ENCODE results near the gene PLIN5. TPM values are rescaled to one million over a fixed set of nuclear protein-coding genes. Genes with fewer than 3 reads are reported as not detected.

Gene PLIN5
- total RNA-seq, 4 donors from 2014 or later = 1.0 to 21.2 (median 5.3) TPM

DNA sequence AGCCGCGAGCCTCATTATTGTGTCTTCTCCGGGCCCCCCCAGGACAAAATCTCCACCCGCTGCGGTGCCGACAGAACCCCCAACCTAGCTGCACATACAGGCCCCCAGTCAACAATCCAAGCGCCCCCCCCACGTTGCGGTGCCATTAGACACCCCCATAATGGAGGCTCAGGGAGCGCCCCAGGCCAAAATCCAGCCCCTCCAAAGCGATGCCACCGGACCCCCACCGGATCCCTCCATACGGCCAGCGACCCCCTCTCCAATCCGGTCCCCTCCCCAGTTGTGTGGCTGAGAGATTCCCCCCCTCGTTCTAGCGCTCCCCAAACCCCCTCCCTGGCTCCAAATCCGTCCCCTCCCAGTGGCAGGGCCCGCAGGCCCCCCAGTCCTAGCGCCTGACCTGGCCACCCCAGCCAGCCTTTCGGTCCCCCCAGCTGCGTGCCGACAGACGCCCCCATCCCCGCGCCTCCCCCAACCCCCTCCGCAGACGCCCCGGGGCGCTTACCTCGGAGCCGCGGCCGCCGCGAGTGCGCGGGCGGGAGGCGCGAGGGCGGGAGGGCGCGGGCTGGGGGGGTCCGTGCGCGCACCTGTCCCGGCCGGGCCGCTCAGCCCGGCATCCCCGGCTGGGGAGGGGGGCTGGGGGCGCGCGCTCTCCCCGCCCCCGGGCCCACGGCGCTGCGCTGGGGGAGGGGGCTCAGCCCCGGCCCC is 46.1 kb upstream of the PLIN5 start:
- no peak overlapping the region for H3K4me3 ChIP-seq (ENCODE audit: low read depth, poor library complexity, severe bottlenecking)
- intact Hi-C loops (cut with DNase I; ENCODE audit: low total_unique reads) = no loop called here
- WGBS, 2 donors = 4 to 6% methylated on average over 6 to 10 of the region's 62 CpGs
- no peak for DNase-seq (ENCODE audit: low spot score in 2 of 2)
- no peak for TF ChIP-seq POLR2A (IDR thresholded peaks at IDR 0.05)
- TF ChIP-seq, protein P1, sequence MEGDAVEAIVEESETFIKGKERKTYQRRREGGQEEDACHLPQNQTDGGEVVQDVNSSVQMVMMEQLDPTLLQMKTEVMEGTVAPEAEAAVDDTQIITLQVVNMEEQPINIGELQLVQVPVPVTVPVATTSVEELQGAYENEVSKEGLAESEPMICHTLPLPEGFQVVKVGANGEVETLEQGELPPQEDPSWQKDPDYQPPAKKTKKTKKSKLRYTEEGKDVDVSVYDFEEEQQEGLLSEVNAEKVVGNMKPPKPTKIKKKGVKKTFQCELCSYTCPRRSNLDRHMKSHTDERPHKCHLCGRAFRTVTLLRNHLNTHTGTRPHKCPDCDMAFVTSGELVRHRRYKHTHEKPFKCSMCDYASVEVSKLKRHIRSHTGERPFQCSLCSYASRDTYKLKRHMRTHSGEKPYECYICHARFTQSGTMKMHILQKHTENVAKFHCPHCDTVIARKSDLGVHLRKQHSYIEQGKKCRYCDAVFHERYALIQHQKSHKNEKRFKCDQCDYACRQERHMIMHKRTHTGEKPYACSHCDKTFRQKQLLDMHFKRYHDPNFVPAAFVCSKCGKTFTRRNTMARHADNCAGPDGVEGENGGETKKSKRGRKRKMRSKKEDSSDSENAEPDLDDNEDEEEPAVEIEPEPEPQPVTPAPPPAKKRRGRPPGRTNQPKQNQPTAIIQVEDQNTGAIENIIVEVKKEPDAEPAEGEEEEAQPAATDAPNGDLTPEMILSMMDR (IDR thresholded peaks at IDR 0.05) = no peak

- no peak for DNase-seq (ENCODE audit: low spot score in 2 of 2)
- intact Hi-C loops (cut with DNase I; ENCODE audit: low total_unique reads) = no loop called here
- 6 to 16% methylated on average over 17 to 26 of the region's 50 CpGs for WGBS, 2 donors
- H3K4me3 ChIP-seq (ENCODE audit: low read depth, poor library complexity, severe bottlenecking) = no peak overlapping the region
- no peak for TF ChIP-seq POLR2A (IDR thresholded peaks at IDR 0.05)
- TF ChIP-seq, protein P1 (IDR thresholded peaks at IDR 0.05) = no peak
Observed at GRCh38 chr19:4580021-4580901, 45.2 kb upstream of the PLIN5 start.

DNA sequence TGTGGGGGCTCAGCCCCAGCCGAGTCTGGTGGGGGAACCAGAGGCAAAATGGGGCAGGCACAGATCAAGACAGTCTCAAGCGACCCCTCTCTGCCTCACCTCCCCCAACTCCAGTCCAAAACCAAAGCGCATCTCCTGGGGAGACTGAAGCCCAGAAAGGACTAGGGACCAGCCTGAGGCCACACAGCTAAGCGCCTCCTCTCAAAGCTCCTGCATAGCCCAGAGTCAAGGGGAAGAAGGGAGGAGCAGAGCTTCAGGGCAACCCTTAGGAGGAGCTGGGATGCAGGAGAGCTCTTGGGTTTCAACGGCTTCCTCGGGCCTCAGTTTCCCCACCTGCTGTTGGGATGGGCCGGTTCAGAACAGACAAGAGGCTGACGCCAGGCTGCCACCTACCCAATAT is 44.4 kb upstream of the PLIN5 start:
- intact Hi-C loops (cut with DNase I; ENCODE audit: low total_unique reads) = no loop called here
- H3K4me3 ChIP-seq (ENCODE audit: low read depth, poor library complexity, severe bottlenecking) = no peak overlapping the region
- no peak for DNase-seq (ENCODE audit: low spot score in 2 of 2)
- no peak for TF ChIP-seq POLR2A (IDR thresholded peaks at IDR 0.05)
- TF ChIP-seq, protein P1 (IDR thresholded peaks at IDR 0.05) = no peak
- 56 to 82% methylated on average over 8 of the region's 8 CpGs for WGBS, 2 donors

DNA sequence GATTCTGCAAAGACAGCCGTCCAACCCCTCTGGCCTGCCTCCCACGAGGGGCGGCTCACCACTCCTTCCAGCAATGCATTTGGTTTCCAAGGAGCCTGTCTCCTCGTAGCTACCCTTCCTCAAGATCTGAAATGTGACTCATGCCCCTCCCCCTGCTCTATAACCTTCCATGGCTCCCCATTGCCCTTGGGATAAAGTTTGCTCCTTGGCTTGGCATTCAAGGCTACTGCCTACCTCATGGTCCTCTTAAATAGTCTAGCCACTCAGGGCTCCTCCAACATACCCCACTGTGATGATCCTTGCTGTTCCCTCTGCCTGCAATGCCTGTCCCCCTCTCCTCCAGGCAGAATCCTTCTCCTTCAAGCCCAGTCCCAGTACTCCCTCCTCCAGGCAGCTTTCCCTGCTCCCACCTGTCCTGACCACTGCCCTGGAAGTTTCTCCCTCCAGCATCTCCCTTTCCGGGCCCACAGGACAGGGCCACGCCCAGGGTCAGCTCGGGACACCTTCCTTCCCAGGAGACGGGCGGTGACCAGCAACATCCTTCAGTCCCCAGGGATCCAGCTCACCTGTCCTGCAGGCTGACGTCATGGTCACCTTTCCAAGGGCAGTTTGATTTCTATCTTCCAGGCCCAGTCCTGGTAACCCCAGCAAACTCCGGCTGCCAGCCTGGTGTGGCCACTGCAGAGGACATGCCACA is 43.7 kb upstream of the PLIN5 start:
- 63 to 65% methylated on average over 11 of the region's 11 CpGs for WGBS, 2 donors
- intact Hi-C loops (cut with DNase I; ENCODE audit: low total_unique reads) = no loop called here
- no peak overlapping the region for H3K4me3 ChIP-seq (ENCODE audit: low read depth, poor library complexity, severe bottlenecking)
- no peak for DNase-seq (ENCODE audit: low spot score in 2 of 2)
- TF ChIP-seq, protein P1 (IDR thresholded peaks at IDR 0.05) = no peak
- no peak for TF ChIP-seq POLR2A (IDR thresholded peaks at IDR 0.05)

GRCh38 chr19:4577020-4577782 is 42.2 kb upstream of the PLIN5 start:
- no peak for TF ChIP-seq POLR2A (IDR thresholded peaks at IDR 0.05)
- TF ChIP-seq, protein P1 (IDR thresholded peaks at IDR 0.05) = no peak
- DNase-seq (ENCODE audit: low spot score in 2 of 2) = no peak
- WGBS, 2 donors = 81% methylated on average over 5 of the region's 5 CpGs
- H3K4me3 ChIP-seq (ENCODE audit: low read depth, poor library complexity, severe bottlenecking) = no peak overlapping the region
- intact Hi-C loops (cut with DNase I; ENCODE audit: low total_unique reads) = no loop called here
